22Rv1 (cell line): Measurements from ENCODE around the gene STAMBP.

Source experiments
- CTCF ChIP-seq: fragments of 450-650 bp; IDR thresholded peaks from 2 replicates; pipeline ENCODE4 v1.5.1; 2017; ENCODE audit warnings: mild to moderate bottlenecking
- ZFX ChIP-seq: fragments of 450-650 bp; IDR thresholded peaks from 2 replicates; pipeline ENCODE4 v1.6.1; 2017; ENCODE audit warnings: antibody characterized with exemption, borderline replicate concordance

- TF ChIP-seq CTCF: peak; percentile 64
- TF ChIP-seq ZFX: no peak
Observed at GRCh38 chr2:73780237-73780582, 48.6 kb upstream of the STAMBP start.
